GM21367 (cell line): ENCODE results near the gene CIDEA.
A peak's percentile ranks its signal among the peaks of the same experiment; 100 is the strongest.

Source experiments
- ATAC-seq: cut with Tn5 transposase; IDR thresholded peaks from one replicate; pipeline ENCODE4 v1.9.1; 2021; ENCODE audit not compliant: unreplicated experiment

CIDEA gene

DNA sequence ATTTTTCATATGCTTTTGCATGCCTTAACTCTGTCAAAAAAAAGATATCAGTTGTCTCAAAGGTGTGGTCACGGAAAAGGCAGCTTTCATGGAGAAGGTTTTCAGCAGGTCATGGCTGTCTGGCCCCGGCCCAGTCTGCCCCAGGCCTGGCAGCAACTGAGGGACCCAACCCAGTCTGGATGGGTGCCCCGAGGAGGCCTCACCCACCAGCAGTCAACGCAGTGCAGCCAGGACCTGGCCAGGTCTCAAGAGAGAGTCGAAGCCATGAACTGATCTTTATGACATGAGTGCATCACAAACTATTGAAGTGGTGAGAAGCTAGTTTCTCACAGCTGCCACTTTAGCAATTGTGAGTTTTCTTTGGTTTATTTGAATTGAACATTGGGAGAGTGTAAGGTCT, 61.8 kb downstream of the CIDEA start:
- ATAC-seq = no peak

DNA sequence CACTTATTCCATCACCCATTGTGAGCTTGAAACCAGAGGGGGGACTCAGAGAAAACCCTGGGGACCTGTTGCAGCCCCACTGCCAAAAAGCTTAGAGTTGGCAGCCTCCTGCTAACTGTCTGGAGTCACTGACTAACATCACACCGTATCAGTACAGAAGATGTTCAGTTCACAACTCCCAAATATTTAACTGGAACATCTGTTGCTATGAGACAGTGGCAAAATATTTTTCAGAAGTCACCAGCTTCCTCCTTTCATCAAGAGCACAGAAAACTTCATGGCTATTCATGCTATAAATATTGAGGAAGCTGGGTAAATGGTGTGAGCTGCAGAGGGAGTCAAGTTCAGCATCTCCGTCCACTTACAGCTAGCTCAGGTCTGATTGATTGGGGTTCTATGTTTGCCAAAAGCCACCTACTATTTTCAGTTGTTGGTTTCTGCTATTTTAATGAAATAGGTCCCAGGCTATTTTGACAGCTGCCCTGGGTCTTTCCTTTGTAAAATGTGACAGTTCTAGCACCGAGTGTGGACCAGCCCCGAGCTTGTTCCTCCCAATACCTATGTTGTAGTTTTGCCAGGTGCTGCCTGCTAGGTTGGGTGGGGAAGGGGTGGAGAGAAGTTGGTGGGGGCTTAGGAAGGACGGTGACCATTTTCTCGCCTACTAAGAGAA, 63.6 kb downstream of the CIDEA start:
- no peak for ATAC-seq

DNA sequence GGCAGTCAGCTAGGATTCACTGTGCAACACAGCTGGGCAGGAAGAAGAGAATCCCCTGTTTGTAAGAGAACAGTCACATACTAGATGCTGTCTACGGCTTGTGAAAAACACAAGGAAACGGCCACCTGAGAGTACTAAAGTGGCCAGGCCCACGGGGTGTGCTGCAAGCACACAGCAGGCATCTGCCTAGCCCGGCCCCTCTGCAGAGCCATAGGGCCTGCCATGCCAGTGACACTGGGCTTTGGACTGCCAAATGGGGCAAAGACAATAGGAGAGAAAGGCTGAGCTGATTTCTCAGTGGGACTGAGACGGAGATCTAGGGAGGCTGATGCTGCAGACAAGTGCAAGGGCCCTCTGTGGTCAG, 64.2 kb downstream of the CIDEA start:
- ATAC-seq = no peak

DNA sequence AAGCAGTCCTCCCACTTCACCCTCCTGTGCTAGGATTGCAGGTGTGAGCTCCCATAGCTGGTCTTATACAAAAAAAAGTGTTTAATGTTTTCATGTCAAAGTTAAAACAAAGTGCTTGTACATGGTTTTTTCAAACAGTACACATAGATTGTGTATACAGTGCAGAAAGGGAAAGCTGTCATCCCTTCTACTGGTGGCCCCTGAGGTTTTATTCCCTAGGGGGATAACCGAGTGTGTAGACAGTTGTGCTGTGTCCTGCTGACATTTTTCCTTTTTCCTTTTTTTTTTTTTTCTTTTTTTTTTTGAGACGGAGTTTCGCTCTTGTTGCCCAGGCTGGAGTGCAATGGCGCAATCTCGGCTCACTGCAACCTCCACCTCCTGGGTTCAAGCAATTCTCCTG, 64.7 kb downstream of the CIDEA start:
- ATAC-seq = no peak

DNA sequence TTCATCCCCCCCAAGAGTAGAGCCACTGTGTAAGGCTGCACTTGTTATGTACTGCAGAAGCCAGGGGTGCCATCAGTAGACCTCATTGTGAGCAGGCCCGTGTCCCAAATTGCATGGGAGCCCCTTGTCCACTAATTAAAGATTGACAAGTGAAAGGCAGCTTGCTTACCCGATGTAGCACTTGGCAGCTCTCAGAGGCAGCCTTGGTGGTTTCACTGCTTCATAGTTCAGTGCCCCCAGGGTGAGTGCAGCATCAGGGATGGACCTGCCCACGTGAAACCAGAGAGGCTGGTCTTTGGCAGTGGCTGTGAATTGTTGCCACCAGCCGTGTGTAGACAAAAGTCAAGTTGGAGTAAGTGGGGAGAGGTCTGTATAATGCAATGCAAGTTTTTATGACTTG, 67.2 kb downstream of the CIDEA start:
- peak; percentile 45 for ATAC-seq

DNA sequence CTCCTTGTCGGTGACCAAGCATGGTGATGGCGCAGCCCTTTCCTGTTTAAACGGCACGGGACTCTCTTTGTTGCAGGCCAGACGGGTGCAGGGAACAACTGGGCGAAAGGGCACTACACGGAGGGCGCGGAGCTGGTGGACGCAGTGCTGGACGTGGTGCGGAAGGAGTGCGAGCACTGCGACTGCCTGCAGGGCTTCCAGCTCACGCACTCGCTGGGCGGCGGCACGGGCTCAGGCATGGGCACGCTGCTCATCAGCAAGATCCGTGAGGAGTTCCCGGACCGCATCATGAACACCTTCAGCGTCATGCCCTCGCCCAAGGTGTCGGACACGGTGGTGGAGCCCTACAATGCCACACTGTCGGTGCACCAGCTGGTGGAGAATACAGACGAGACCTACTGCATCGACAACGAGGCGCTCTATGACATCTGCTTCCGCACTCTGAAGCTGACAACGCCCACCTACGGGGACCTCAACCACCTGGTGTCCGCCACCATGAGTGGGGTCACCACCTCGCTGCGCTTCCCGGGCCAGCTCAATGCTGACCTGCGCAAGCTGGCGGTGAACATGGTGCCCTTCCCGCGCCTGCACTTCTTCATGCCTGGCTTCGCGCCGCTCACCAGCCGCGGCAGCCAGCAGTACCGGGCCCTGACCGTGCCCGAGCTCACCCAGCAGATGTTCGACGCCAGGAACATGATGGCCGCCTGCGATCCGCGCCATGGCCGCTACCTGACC, 71.0 kb downstream of the CIDEA start:
- ATAC-seq = no peak

DNA sequence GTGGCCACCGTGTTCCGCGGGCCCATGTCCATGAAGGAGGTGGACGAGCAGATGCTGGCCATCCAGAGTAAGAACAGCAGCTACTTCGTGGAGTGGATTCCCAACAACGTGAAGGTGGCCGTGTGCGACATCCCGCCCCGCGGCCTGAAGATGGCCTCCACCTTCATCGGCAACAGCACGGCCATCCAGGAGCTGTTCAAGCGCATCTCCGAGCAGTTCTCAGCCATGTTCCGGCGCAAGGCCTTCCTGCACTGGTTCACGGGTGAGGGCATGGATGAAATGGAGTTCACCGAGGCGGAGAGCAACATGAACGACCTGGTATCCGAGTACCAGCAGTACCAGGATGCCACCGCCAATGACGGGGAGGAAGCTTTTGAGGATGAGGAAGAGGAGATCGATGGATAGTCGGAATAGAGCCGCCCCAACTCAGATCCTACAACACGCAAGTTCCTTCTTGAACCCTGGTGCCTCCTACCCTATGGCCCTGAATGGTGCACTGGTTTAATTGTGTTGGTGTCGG, 71.6 kb downstream of the CIDEA start:
- no peak for ATAC-seq

DNA sequence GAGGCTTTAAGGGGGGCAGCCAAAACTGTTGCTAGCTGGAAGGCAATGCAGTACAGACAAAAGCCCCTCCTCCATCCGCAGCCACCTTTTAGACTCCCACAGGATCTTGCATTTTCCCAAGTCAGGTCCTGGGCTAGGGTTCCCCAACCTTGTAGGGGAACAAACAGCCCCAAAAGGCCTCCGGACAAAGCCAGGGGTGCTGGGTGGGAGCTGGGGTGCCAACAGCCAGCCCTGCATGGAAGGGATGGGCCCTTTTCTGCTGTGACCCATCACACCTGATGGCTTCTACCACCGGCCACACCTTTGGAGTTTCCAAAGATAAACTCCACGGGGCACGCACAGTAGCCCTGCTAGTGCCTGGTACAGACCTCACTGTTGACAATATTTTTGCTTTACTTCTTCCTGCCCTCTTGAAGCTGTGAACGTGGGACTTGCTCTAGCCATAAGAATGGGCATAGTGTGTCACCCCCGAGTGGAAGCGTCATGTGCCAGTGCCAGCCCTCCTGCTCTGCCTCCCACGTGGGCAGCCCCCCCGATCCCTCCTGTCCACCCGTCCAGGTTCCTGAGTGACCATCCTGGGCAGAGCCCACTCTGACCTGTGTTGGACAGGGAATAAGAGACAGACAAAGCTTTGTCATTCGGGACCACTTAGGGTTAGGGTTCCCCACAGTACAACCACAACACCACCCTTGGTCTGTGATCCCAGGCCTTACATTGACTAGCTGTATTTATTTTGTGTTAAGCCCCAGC, 72.7 kb downstream of the CIDEA start:
- no peak for ATAC-seq
